ENCODE measurements around the gene HUWE1. TPM values are rescaled to one million over a fixed set of nuclear protein-coding genes. Genes with fewer than 3 reads are reported as not detected.
A peak's percentile ranks its signal among the peaks of the same experiment; 100 is the strongest.

HUWE1 gene
- total RNA-seq, 2 donors from 2014 or later = 111 to 116 TPM

GRCh38 chrX:53688300-53688699 is 1.8 kb upstream of the HUWE1 start:
- no peaks in the 10 kb centered on the region for H3K27me3 ChIP-seq
- no peak overlapping the region for H3K4me3 ChIP-seq
- H3K4me1 ChIP-seq = peaks cover 0 to 3% of the 10 kb centered on the region in 2 donors
- no peaks in the 10 kb centered on the region for H3K9me3 ChIP-seq
- no peak for DNase-seq (ENCODE audit: low spot score)
- no peaks in the 10 kb centered on the region for H3K36me3 ChIP-seq
- TF ChIP-seq, protein P1, sequence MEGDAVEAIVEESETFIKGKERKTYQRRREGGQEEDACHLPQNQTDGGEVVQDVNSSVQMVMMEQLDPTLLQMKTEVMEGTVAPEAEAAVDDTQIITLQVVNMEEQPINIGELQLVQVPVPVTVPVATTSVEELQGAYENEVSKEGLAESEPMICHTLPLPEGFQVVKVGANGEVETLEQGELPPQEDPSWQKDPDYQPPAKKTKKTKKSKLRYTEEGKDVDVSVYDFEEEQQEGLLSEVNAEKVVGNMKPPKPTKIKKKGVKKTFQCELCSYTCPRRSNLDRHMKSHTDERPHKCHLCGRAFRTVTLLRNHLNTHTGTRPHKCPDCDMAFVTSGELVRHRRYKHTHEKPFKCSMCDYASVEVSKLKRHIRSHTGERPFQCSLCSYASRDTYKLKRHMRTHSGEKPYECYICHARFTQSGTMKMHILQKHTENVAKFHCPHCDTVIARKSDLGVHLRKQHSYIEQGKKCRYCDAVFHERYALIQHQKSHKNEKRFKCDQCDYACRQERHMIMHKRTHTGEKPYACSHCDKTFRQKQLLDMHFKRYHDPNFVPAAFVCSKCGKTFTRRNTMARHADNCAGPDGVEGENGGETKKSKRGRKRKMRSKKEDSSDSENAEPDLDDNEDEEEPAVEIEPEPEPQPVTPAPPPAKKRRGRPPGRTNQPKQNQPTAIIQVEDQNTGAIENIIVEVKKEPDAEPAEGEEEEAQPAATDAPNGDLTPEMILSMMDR (IDR thresholded peaks at IDR 0.05) = no peak
- H3K27ac ChIP-seq = no peak overlapping the region

DNA sequence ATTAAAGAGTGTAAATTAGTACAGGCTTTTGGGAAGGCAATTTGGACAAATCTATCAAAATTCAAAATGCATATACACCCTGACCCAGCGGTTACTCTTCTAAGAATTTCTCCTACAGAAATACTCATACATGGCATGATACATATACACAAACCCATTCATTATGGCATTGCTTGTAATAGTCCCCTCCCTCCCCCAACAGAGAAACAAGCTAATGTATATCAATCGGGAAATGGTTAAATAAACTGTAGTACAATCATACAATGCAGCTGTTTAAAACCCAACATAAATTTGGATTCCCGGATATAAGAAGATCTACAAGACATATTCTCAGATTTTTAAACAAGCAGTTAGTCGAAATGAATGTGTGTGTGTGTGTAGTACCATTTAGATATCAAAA is 808 bp downstream of the HUWE1 start:
- Histone ChIP-seq H3K27me3 (no peaks in the 10 kb centered on the region), H3K4me1 (peaks cover 0 to 14% of the 10 kb centered on the region in 2 donors), H3K9me3 (no peaks in the 10 kb centered on the region), H3K4me3 (peak overlapping the region; percentile 60 to 62), H3K36me3 (no peaks in the 10 kb centered on the region), H3K27ac (peak overlapping the region; percentile 84 to 88)
- TF ChIP-seq, protein P1 (IDR thresholded peaks at IDR 0.05) = no peak
- DNase-seq (ENCODE audit: low spot score) = no peak

GRCh38 chrX:53684415-53685192 is 1.9 kb downstream of the HUWE1 start:
- peak overlapping the region; percentile 72 to 90 for H3K27ac ChIP-seq
- H3K9me3 ChIP-seq = no peaks in the 10 kb centered on the region
- H3K4me3 ChIP-seq = peak overlapping the region; percentile 61
- no peaks in the 10 kb centered on the region for H3K36me3 ChIP-seq
- DNase-seq (ENCODE audit: low spot score) = no peak
- TF ChIP-seq, protein P1 (IDR thresholded peaks at IDR 0.05) = no peak
- no peaks in the 10 kb centered on the region for H3K27me3 ChIP-seq
- H3K4me1 ChIP-seq = peaks cover 0 to 14% of the 10 kb centered on the region in 2 donors

- TF ChIP-seq, protein P1 (IDR thresholded peaks at IDR 0.05) = no peak
- peak overlapping the region; percentile 61 for H3K4me3 ChIP-seq
- peak; percentile 97 for DNase-seq (ENCODE audit: low spot score)
- H3K27me3 ChIP-seq = no peaks in the 10 kb centered on the region
- H3K4me1 ChIP-seq = peaks cover 0 to 14% of the 10 kb centered on the region in 2 donors
- H3K27ac ChIP-seq = peak overlapping the region; percentile 90 to 91
- no peaks in the 10 kb centered on the region for H3K9me3 ChIP-seq
- no peaks in the 10 kb centered on the region for H3K36me3 ChIP-seq
These were observed 2.7 kb downstream of the HUWE1 start for GRCh38 chrX:53683556-53684414.

DNA sequence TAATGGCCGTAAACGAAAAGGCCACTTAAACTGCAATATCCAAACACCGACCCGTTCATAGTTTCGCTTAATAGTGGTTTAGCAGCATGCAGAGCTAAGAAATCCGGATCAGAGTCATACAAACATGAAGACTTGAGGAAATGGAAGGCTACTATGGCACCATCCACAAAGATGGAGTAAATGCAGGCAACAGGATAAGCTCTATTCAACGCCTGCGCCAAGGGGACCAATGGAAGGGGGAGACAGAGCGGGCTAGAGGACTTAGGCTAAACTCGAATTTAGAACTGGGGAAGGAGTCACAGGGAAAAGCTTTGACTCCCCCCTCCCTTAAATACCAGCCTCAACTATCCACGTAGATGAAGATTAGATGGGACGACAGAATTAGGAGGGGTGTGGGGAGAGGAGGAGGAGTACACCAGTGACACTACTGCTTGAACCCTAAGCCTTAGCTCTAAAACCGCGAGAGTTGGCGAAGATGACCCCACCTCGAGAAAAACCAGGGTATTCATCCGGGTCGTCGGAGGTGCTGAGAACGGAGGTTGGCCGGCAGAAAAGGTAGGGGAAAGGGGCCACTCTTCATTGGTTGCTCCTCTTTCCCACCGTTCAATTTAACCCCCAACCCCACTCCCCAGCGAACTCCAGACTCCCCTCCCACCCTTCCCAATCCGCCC is 3.5 kb downstream of the HUWE1 start:
- Histone ChIP-seq H3K9me3 (no peaks in the 10 kb centered on the region), H3K4me1 (peaks cover 0 to 18% of the 10 kb centered on the region in 2 donors), H3K27me3 (no peaks in the 10 kb centered on the region), H3K36me3 (no peaks in the 10 kb centered on the region), H3K27ac (peak overlapping the region; percentile 90 to 91), H3K4me3 (peak overlapping the region; percentile 61)
- no peak for DNase-seq (ENCODE audit: low spot score)
- TF ChIP-seq, protein P1 (IDR thresholded peaks at IDR 0.05) = no peak

All from right atrium auricular region (tissue), 2 donors.